ENCODE data around the gene TRIM32.

The TRIM32 gene

GRCh38 chr9:116733010-116733641 is 46.0 kb downstream of the TRIM32 start:
- Histone ChIP-seq H3K4me1 (ENCODE audit: control insufficient read depth in 1 of 2, insufficient read depth in 1 of 2, low read depth in 1 of 2, low read length in 1 of 2) (no peaks in the 10 kb centered on the region), H3K36me3 (no peaks in the 10 kb centered on the region), H3K27me3 (no peaks in the 10 kb centered on the region), H3K27ac (no peak overlapping the region), H3K9me3 (no peaks in the 10 kb centered on the region), H3K4me3 (ENCODE audit: low read depth in 1 of 2, low read length in 1 of 2) (no peak overlapping the region)
- no peak for TF ChIP-seq CTCF (IDR thresholded peaks at IDR 0.05)

- no peaks in the 10 kb centered on the region for H3K9me3 ChIP-seq
- no peaks in the 10 kb centered on the region for H3K27me3 ChIP-seq
- no peak for TF ChIP-seq CTCF (IDR thresholded peaks at IDR 0.05)
- H3K4me1 ChIP-seq (ENCODE audit: control insufficient read depth in 1 of 2, insufficient read depth in 1 of 2, low read depth in 1 of 2, low read length in 1 of 2): no peaks in the 10 kb centered on the region
- H3K27ac ChIP-seq: no peak overlapping the region
- H3K36me3 ChIP-seq: no peaks in the 10 kb centered on the region
- no peak overlapping the region for H3K4me3 ChIP-seq (ENCODE audit: low read depth in 1 of 2, low read length in 1 of 2)
Observed at GRCh38 chr9:116736399-116737151, 49.5 kb downstream of the TRIM32 start.

- Histone ChIP-seq H3K9me3 (no peaks in the 10 kb centered on the region), H3K27ac (no peak overlapping the region), H3K4me1 (ENCODE audit: control insufficient read depth in 1 of 2, insufficient read depth in 1 of 2, low read depth in 1 of 2, low read length in 1 of 2) (no peaks in the 10 kb centered on the region), H3K36me3 (no peaks in the 10 kb centered on the region), H3K4me3 (ENCODE audit: low read depth in 1 of 2, low read length in 1 of 2) (no peak overlapping the region), H3K27me3 (no peaks in the 10 kb centered on the region)
- no peak for TF ChIP-seq CTCF (IDR thresholded peaks at IDR 0.05)
Observed at GRCh38 chr9:116737152-116737546, 50.0 kb downstream of the TRIM32 start.

- H3K27ac ChIP-seq: no peak overlapping the region
- no peak for TF ChIP-seq CTCF (IDR thresholded peaks at IDR 0.05)
- H3K9me3 ChIP-seq: no peaks in the 10 kb centered on the region
- H3K4me1 ChIP-seq (ENCODE audit: control insufficient read depth in 1 of 2, insufficient read depth in 1 of 2, low read depth in 1 of 2, low read length in 1 of 2): no peaks in the 10 kb centered on the region
- no peaks in the 10 kb centered on the region for H3K27me3 ChIP-seq
- H3K4me3 ChIP-seq (ENCODE audit: low read depth in 1 of 2, low read length in 1 of 2): no peak overlapping the region
- no peaks in the 10 kb centered on the region for H3K36me3 ChIP-seq
Observed at GRCh38 chr9:116741086-116741740, 54.1 kb downstream of the TRIM32 start.

GRCh38 chr9:116741742-116742141 is 54.6 kb downstream of the TRIM32 start:
- no peaks in the 10 kb centered on the region for H3K4me1 ChIP-seq (ENCODE audit: control insufficient read depth in 1 of 2, insufficient read depth in 1 of 2, low read depth in 1 of 2, low read length in 1 of 2)
- TF ChIP-seq CTCF (IDR thresholded peaks at IDR 0.05): no peak
- H3K36me3 ChIP-seq: no peaks in the 10 kb centered on the region
- H3K4me3 ChIP-seq (ENCODE audit: low read depth in 1 of 2, low read length in 1 of 2): no peak overlapping the region
- no peaks in the 10 kb centered on the region for H3K27me3 ChIP-seq
- no peak overlapping the region for H3K27ac ChIP-seq
- H3K9me3 ChIP-seq: no peaks in the 10 kb centered on the region
